ENCODE data around the gene XPC.

- TF ChIP-seq CTCF (IDR thresholded peaks at IDR 0.05) (no peak), POLR2A (IDR thresholded peaks at IDR 0.05) (no peak)
Measured at GRCh38 chr3:14209581-14210289, 31.3 kb upstream of the XPC start.
